ENCODE results near the gene SLC22A16. TPM values are rescaled to one million over a fixed set of nuclear protein-coding genes. Genes with fewer than 3 reads are reported as not detected.

The SLC22A16 gene
- total and polyA plus RNA-seq, 10 donors: 0.07 to 2.8 (median 1.1) TPM; not detected in 2

DNA sequence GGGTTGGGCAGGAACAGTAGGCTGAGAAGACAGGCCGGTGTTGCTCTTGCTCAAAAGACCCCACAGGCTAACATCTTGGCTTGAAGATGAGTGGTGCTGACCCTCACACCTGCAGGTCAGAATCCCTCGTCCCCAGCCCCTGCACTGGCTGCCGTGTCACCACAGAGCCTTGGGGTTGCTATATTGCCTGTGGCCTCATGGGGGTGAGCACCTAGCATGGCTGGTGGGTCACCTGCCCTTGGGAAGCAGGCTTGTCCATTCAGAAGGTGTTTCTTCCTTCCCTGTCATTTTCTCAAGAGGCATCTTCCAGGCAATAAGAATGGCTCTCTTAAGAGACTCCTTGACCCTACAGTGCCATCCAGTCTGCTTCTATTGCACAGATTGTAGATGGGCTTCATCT lies 7.7 kb downstream of the SLC22A16 start:
- H3K27me3 ChIP-seq (replicated peaks in 1 of 7): no peaks in the 10 kb centered on the region
- TF ChIP-seq POLR2A (IDR thresholded peaks at IDR 0.05) (no peak), POLR2AphosphoS5 (IDR thresholded peaks at IDR 0.05) (no peak)
- TF ChIP-seq, protein P1, sequence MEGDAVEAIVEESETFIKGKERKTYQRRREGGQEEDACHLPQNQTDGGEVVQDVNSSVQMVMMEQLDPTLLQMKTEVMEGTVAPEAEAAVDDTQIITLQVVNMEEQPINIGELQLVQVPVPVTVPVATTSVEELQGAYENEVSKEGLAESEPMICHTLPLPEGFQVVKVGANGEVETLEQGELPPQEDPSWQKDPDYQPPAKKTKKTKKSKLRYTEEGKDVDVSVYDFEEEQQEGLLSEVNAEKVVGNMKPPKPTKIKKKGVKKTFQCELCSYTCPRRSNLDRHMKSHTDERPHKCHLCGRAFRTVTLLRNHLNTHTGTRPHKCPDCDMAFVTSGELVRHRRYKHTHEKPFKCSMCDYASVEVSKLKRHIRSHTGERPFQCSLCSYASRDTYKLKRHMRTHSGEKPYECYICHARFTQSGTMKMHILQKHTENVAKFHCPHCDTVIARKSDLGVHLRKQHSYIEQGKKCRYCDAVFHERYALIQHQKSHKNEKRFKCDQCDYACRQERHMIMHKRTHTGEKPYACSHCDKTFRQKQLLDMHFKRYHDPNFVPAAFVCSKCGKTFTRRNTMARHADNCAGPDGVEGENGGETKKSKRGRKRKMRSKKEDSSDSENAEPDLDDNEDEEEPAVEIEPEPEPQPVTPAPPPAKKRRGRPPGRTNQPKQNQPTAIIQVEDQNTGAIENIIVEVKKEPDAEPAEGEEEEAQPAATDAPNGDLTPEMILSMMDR (IDR thresholded peaks at IDR 0.05 in 8 of 11, conservative IDR thresholded peaks at IDR 0.05 in 3 of 11): no peak
- peaks cover 0 to 8% (median 3%) of the 10 kb centered on the region in 8 donors for H3K9me3 ChIP-seq
- intact Hi-C loops (cut with DNase I; ENCODE audit: low total_unique reads): no loop called here
- 71 to 85% (median 77%) methylated on average over 3 of the region's 3 CpGs for WGBS, 5 donors
- no peaks in the 10 kb centered on the region for H3K36me3 ChIP-seq
- no peak overlapping the region for H3K4me3 ChIP-seq
- H3K4me1 ChIP-seq: no peaks in the 10 kb centered on the region
- DNase-seq: no peak
- no peak overlapping the region for H3K27ac ChIP-seq

DNA sequence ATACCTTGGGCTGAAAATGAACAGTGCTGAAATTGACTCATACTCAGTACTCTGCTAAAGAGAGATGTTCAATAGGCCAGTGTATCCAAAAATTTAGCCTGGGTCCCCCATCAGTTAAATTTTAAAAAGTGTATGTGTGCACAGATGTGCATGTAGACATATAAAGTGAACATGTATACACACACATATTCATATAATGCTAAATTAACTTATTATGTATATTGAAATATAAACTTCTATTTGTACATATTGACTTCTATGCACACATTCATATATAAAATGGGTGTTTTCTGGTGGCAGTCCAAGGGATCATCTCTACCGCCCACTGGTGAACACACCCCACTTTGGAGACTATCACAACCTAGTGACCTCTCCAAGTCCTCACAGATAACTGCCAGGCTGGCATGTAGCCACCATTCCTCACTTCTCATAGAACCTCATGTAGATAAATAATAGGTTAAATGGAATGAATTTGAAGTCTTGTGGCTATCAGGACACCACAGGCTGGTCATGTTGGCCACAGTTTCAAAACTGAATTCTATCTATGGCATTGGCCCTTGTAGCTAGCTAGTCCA lies 8.8 kb downstream of the SLC22A16 start:
- Histone ChIP-seq H3K4me3 (no peak overlapping the region), H3K9me3 (peaks cover 0 to 19% (median 14%) of the 10 kb centered on the region in 8 donors), H3K4me1 (no peaks in the 10 kb centered on the region), H3K27ac (no peak overlapping the region), H3K27me3 (replicated peaks in 1 of 7) (no peaks in the 10 kb centered on the region), H3K36me3 (no peaks in the 10 kb centered on the region)
- TF ChIP-seq, protein P1 (IDR thresholded peaks at IDR 0.05 in 8 of 11, conservative IDR thresholded peaks at IDR 0.05 in 3 of 11): no peak
- no peak for TF ChIP-seq POLR2A (IDR thresholded peaks at IDR 0.05)
- TF ChIP-seq POLR2AphosphoS5 (IDR thresholded peaks at IDR 0.05): no peak
- intact Hi-C loops (cut with DNase I; ENCODE audit: low total_unique reads): no loop called here
- 79 to 100% (median 94%) methylated on average over 1 of the region's 1 CpG for whole genome bisulfite sequencing, 5 donors
- no peak for DNase-seq

DNA sequence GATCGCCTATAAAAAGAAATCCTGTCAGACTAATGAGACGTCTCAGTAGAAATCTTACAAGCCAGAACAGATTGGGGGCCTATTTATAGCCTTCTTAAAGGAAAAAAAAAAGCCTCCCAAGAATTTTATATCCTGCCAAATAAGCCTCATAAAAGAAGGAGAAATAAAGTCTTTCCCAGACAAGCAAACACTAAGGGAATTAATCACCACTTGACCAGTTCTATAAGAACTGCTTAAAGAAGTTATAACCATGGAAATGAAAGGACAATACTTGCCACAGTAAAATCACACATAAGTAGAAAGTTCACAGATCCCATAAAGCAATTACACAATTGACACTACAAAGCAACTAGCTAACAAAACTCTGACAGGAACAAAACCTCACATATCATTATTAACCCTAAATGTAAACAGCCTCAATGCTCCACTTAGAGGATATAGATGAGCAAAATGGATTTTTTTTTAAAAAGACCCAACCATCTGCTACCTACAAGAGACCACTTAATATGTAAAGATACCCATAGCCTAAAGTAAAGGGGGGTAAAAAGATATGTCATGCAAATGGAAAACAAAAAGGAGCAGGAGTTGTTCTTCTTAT lies 13.4 kb downstream of the SLC22A16 start:
- WGBS, 5 donors: 82 to 89% (median 84%) methylated on average over 2 of the region's 2 CpGs
- no peak for DNase-seq
- Histone ChIP-seq H3K4me1 (no peaks in the 10 kb centered on the region), H3K4me3 (no peak overlapping the region), H3K27me3 (replicated peaks in 1 of 7) (peaks cover 0 to 5% (median 0%) of the 10 kb centered on the region in 7 donors), H3K9me3 (peaks cover 0 to 40% (median 32%) of the 10 kb centered on the region in 8 donors), H3K36me3 (no peaks in the 10 kb centered on the region), H3K27ac (no peak overlapping the region)
- TF ChIP-seq, protein P1 (IDR thresholded peaks at IDR 0.05 in 8 of 11, conservative IDR thresholded peaks at IDR 0.05 in 3 of 11): no peak
- TF ChIP-seq POLR2A (IDR thresholded peaks at IDR 0.05): no peak
- TF ChIP-seq POLR2AphosphoS5 (IDR thresholded peaks at IDR 0.05): no peak
- intact Hi-C loops (cut with DNase I; ENCODE audit: low total_unique reads): no loop called here

DNA sequence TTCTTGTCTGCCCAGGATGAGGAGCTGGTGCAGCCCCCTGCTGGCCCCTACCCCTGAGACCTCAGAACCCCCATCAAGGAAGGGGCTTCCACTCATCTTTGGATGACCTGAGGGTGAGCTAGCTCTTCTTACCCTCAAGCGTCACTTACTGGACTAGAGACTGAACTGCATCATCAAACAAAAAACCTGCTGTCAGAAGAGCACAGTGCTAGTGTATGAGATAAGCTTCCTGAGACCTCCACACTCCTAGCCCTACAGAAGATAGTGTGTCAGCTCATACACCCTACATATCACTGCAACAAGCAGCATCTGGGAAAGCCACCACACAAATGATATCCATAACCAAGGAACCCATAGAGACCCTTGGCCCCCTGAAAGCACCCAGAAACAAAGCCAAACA lies 15.0 kb downstream of the SLC22A16 start:
- intact Hi-C loops (cut with DNase I; ENCODE audit: low total_unique reads): no loop called here
- no peak overlapping the region for H3K4me3 ChIP-seq
- H3K9me3 ChIP-seq: peaks cover 0 to 40% (median 32%) of the 10 kb centered on the region in 8 donors
- H3K27ac ChIP-seq: no peak overlapping the region
- 89 to 100% (median 98%) methylated on average over 1 of the region's 1 CpG; no CpG with 5 or more reads in 1 of the 5 donors for WGBS, 5 donors
- H3K36me3 ChIP-seq: no peaks in the 10 kb centered on the region
- H3K4me1 ChIP-seq: no peaks in the 10 kb centered on the region
- H3K27me3 ChIP-seq (replicated peaks in 1 of 7): peaks cover 0 to 5% (median 0%) of the 10 kb centered on the region in 7 donors
- DNase-seq: no peak
- TF ChIP-seq POLR2AphosphoS5 (IDR thresholded peaks at IDR 0.05) (no peak), POLR2A (IDR thresholded peaks at IDR 0.05) (no peak)
- TF ChIP-seq, protein P1 (IDR thresholded peaks at IDR 0.05 in 8 of 11, conservative IDR thresholded peaks at IDR 0.05 in 3 of 11): no peak
